Measurements from ENCODE around the gene SLC47A2.
A peak's percentile ranks its signal among the peaks of the same experiment; 100 is the strongest.

SLC47A2 gene

DNA sequence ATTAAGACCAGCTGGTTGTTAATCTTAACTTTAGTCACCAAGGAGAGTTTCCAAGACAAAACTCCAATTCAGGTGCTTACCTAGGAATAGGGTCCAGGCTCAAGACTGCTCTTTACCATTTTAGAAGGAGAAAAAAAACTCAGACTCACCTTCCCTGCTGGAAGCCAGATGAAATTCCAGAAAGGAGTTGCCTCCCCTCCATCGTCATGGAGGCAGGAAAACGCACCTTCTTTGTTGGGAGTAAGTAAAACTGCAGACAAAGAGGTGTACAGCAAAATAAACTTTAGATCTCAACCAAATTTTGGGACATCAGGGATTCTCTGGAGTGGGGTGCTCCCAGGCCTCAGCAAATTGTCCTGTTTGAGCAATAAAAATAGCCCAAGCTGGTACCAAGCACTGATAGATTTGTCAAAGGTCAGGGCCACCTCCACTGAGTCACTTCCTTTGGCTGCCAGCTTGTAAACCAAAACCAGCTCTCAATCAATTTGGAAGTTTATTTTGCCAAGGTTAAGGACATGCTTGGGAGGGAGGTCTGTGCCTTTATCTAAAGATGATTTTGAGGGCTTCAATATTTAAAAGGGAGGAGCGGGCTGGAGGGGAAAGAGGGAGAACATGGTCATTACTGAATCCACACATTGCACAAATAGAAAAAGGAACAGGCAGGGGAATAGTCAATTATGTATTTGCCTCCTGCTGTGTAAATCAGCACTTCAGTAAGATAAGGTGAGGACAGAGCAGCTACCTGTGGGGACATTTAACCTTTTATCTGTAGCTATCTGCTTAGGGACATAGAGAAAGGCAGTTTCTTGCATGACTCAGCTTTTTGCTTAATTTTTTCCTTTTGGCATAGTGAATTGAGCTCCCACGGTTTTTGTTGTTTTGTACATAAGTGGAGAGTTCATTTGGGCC is 69.3 kb downstream of the SLC47A2 start:
- in situ Hi-C loops (cut with MboI; ENCODE audit: low sequenced_read_pairs, unreplicated experiment) = no loop called here
- no peak for DNase-seq (ENCODE audit: low spot score)
- no peak for TF ChIP-seq CTCF (IDR thresholded peaks at IDR 0.05; ENCODE audit: borderline replicate concordance, control extremely low read depth, extremely low read depth, insufficient read depth, missing control alignments)

DNA sequence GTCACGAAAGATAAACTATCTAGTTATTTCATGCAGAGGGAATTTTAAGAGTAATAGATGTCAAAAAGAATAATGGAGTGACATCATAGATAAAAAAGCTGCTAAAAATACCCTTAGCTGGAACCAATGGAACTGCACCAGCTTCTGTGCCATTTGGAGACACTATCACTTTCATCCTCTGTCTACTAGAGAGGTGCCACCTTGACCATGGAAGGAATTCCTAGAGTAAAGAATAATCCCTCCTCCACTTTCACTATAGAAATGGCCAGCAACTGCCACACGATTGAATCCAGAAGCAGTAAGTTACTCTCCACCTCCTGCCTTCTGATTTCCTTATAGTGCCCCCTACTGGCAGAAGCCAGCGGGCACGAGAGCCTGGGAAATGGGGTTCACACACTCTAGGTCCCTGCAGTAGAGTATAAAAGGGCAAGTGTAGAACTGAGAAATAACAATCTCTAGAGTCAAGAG is 70.6 kb downstream of the SLC47A2 start:
- peak; percentile 64 for TF ChIP-seq CTCF (IDR thresholded peaks at IDR 0.05; ENCODE audit: borderline replicate concordance, control extremely low read depth, extremely low read depth, insufficient read depth, missing control alignments)
- in situ Hi-C loops (cut with MboI; ENCODE audit: low sequenced_read_pairs, unreplicated experiment) = no loop called here
- DNase-seq (ENCODE audit: low spot score) = peak; percentile 60

DNA sequence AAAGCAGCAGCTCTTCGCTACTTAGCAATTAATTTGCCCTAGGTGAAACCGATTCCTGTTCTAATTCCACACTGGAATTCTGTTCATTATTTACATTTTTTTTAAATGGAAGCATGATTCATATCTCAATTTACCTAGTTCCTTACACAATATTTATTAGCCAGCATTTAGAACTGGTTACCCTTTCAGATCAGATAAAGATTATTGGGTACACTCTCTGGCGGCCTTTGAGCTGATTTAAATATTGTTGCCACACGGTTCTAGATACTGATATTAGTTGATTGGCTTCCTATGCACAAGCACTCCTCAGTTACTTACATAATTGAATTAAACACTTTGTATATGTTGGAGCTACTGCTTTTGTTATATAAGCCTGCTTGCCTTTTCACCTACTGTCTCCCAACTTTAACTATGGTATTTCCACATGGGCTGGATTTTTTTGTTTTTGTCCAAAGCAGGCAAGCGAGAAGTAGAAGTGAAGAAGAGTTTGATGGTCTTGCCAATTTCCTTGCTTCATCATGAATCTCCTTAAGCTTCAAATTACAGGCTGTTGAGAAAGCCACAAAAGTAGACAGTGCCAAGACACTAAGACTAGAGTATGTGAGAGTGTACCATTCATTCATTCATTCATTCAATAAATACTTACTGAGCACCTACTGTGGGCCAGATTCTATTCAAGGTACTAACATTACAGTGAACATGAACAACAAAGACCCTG is 71.7 kb downstream of the SLC47A2 start:
- in situ Hi-C loops (cut with MboI; ENCODE audit: low sequenced_read_pairs, unreplicated experiment) = no loop called here
- no peak for DNase-seq (ENCODE audit: low spot score)
- no peak for TF ChIP-seq CTCF (IDR thresholded peaks at IDR 0.05; ENCODE audit: borderline replicate concordance, control extremely low read depth, extremely low read depth, insufficient read depth, missing control alignments)

- DNase-seq (ENCODE audit: low spot score) = no peak
- in situ Hi-C loops (cut with MboI; ENCODE audit: low sequenced_read_pairs, unreplicated experiment) = no loop called here
- no peak for TF ChIP-seq CTCF (IDR thresholded peaks at IDR 0.05; ENCODE audit: borderline replicate concordance, control extremely low read depth, extremely low read depth, insufficient read depth, missing control alignments)
These were observed 74.0 kb downstream of the SLC47A2 start for GRCh38 chr17:19642373-19642893.

DNA sequence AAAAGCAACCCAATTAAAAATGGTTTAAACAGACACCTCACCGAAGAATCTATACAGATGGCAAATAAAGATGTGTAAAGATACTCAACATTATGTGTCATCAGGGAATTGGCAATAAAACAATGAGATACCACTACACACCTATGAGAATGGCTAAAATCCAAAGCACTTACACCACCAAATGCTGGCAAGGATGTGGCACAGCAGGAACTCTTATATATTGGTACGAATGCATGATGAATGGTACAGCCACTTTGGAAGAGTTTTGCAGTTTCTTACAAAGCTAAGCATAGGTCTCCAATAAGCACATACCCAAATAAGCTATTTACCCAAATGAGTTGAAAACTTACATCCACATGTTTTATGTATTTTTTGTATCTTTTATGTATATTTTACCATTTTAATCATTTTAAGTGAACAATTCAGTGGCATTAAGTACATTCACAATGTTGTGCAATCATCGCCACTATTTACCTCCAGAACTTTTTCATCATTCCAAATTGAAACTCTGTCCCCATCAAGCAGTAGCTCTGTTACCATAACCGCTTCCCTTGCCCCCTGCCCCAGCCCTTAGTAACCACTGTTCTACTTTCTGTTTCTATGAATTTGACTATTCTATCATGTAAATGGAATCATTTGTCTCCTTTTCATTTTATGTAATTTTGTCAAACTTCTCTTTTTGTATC is 74.6 kb downstream of the SLC47A2 start:
- no peak for DNase-seq (ENCODE audit: low spot score)
- in situ Hi-C loops (cut with MboI; ENCODE audit: low sequenced_read_pairs, unreplicated experiment) = no loop called here
- no peak for TF ChIP-seq CTCF (IDR thresholded peaks at IDR 0.05; ENCODE audit: borderline replicate concordance, control extremely low read depth, extremely low read depth, insufficient read depth, missing control alignments)

DNA sequence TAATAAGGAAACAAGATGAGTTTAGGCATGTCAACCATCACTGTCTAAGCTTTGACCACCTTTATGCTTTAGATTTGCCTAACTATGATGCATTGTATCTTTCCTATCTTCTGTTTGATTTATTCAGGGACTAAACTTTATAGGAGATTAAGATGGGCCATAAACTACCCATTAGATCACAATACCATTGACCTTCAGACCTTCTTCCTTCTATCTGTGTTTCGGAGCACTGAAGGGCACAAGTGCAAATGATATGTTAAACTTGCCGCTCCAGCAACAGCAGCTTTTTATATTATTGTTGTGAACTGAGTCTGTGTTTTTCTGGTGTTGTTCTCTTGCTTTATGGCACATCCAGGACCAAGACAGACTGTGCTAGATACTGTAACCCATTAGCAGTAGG is 84.5 kb downstream of the SLC47A2 start:
- no peak for TF ChIP-seq CTCF (IDR thresholded peaks at IDR 0.05; ENCODE audit: borderline replicate concordance, control extremely low read depth, extremely low read depth, insufficient read depth, missing control alignments)
- in situ Hi-C loops (cut with MboI; ENCODE audit: low sequenced_read_pairs, unreplicated experiment) = no loop called here
- DNase-seq (ENCODE audit: low spot score) = no peak

Data from GM13976 (cell line).